GM18508 (cell line): ENCODE data around the gene RASIP1.
"Not testable (repeated sequence)": the region's sequence is repeated elsewhere in the genome, so short reads cannot be mapped to it uniquely, and the experiment has no call there.

Experiments
- ATAC-seq: cut with Tn5 transposase; IDR thresholded peaks from one replicate; pipeline ENCODE4 v1.9.1; 2021; ENCODE audit warnings: moderate number of reproducible peaks; ENCODE audit not compliant: insufficient read depth, unreplicated experiment

Gene RASIP1

GRCh38 chr19:48735031-48735615 is 5.3 kb downstream of the RASIP1 start:
- no peak for ATAC-seq

GRCh38 chr19:48734625-48735024 is 5.8 kb downstream of the RASIP1 start:
- no peak for ATAC-seq

GRCh38 chr19:48731452-48731851 is 9.0 kb downstream of the RASIP1 start:
- no peak for ATAC-seq

- ATAC-seq, result no peak
These were observed 11.3 kb downstream of the RASIP1 start for GRCh38 chr19:48728911-48729664.

- no peak for ATAC-seq
These were observed 13.9 kb downstream of the RASIP1 start for GRCh38 chr19:48726556-48726955.

- ATAC-seq, result no peak
These were observed 15.3 kb downstream of the RASIP1 start for GRCh38 chr19:48724796-48725753.

GRCh38 chr19:48722196-48722708 is 18.2 kb downstream of the RASIP1 start:
- ATAC-seq, result no peak

GRCh38 chr19:48720613-48721296 is 19.7 kb downstream of the RASIP1 start:
- ATAC-seq, result peak; percentile 44

- no peak for ATAC-seq
These were observed 20.2 kb downstream of the RASIP1 start for GRCh38 chr19:48720251-48720612.

GRCh38 chr19:48719263-48720171 is 20.9 kb downstream of the RASIP1 start, which contains the start of gene MAMSTR:
Gene MAMSTR (minus strand): TSS chr19:48719725. CDS start chr19:48719031, 694 bp downstream.
- ATAC-seq, result no peak

GRCh38 chr19:48718711-48719231 is 21.6 kb downstream of the RASIP1 start:
- no peak for ATAC-seq

- ATAC-seq, result not testable (repeated sequence)
These were observed 22.3 kb downstream of the RASIP1 start for GRCh38 chr19:48718106-48718505.

GRCh38 chr19:48716562-48717291 is 23.7 kb downstream of the RASIP1 start:
- no peak for ATAC-seq

GRCh38 chr19:48715681-48716171 is 24.7 kb downstream of the RASIP1 start:
- ATAC-seq, result no peak

- ATAC-seq, result no peak
These were observed 25.4 kb downstream of the RASIP1 start for GRCh38 chr19:48714759-48715675.

- peak; percentile 70 for ATAC-seq
These were observed 26.3 kb downstream of the RASIP1 start for GRCh38 chr19:48713864-48714755.
